Lung microvascular endothelial cell (primary cell): Measurements from ENCODE around the gene VTI1A. TPM values are rescaled to one million over a fixed set of nuclear protein-coding genes. Genes with fewer than 3 reads are reported as not detected.

Experiments used
- DNase-seq, 2 donors: peaks; one replicate each; pipeline versions ENCODE4 v3.0.0 to v3.0.0-alpha.2; 2010; ENCODE audit warnings: low read depth in 2 of 2
- total RNA-seq: library from RNA; depleted of rRNA; stranded (reverse); fragments of >200 nt; gene quantifications from 2 replicates; pipeline ENCODE4 v1.2.1, GENCODE V29; 2014

The VTI1A gene
- total RNA-seq, 1 donor from 2014 or later = 18.8 TPM

DNA sequence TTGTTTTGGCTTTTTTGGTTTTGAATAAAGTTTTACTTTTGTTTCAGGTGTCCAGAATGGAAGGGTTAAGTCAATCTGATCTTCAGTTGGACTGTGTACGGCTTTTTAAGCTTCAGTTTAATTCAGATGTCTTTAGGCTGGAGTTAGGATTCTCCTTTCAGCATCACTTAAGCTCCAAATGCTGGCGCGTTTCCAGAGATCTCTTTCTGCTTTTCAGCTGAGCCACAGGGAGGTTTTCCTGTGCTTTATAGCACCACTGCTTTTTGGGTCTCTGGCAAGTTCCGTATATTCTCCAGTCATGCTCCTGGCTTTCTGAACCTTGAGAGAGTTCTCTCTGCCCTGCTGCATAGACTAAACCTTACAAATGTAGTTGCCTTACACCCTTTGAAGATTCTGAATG is 60.0 kb downstream of the VTI1A start:
- no peak for DNase-seq

DNA sequence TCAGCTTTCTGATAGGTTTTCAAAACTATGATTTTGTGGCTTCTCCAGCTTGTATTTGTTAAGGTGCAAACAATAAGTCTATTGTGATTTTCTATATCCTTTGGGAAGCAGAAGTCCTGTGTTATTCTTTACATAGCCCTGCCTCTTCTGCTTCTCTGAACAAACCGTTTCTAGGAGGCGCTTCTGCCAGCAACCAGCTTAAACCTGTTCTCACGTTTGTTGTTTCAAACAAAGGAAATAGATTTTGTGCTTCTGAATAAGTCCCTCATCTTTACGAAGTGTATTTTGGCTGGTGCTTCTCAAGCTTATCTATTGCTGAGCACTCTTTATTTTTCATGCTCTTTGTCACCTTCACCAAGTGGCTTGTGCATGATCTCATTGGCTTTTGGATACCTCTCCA is 61.0 kb downstream of the VTI1A start:
- no peak for DNase-seq

DNA sequence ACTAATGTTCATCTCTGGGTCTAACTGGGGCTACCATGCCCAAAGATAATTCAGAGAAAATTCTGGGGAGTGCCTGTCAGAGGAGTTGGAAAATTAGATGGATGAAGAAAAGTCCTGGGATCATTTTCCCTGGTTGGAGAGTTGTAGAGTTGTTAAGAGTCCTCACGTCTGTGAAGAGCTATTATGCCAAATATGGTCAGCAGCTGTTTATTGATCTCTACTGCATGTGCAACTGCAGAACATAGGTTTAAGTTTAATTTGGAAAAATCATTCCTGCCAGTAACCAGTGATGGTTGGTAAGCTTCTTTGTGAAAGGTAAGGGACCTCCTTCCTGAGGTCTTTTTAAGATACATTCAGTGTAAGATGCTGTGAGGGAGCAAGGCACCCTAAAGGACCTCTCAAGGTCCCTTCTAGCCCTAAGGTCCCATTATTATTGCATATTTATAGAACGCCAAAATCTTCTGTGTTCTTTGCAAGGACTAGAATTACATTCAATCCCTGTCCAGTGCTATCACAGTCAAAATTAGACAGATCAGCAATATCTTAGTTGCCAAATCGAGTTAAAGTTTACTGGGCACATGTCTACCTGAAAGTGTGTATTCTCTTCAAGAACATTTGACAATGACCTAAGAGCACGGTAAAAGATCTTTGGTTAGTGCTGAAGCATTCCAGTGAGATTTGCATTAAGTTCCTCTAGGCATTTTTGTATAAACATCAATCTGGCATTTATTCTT is 62.7 kb downstream of the VTI1A start:
- no peak for DNase-seq

GRCh38 chr10:112510384-112510783 is 63.4 kb downstream of the VTI1A start:
- DNase-seq = no peak

- DNase-seq = no peak
Observed at GRCh38 chr10:112512294-112512693, 65.3 kb downstream of the VTI1A start.

GRCh38 chr10:112515126-112515525 is 68.1 kb downstream of the VTI1A start:
- no peak for DNase-seq

- peak in 1 of 2 donors; percentile 56 for DNase-seq
Observed at GRCh38 chr10:112515852-112516251, 68.8 kb downstream of the VTI1A start.

GRCh38 chr10:112517451-112517862 is 70.4 kb downstream of the VTI1A start:
- peak; percentile 3 to 25 for DNase-seq

- DNase-seq = no peak
Observed at GRCh38 chr10:112519133-112519761, 72.2 kb downstream of the VTI1A start.

GRCh38 chr10:112520914-112521313 is 73.9 kb downstream of the VTI1A start:
- DNase-seq = no peak

GRCh38 chr10:112524641-112525040 is 77.6 kb downstream of the VTI1A start:
- no peak for DNase-seq

- no peak for DNase-seq
Observed at GRCh38 chr10:112525200-112525599, 78.2 kb downstream of the VTI1A start.

DNA sequence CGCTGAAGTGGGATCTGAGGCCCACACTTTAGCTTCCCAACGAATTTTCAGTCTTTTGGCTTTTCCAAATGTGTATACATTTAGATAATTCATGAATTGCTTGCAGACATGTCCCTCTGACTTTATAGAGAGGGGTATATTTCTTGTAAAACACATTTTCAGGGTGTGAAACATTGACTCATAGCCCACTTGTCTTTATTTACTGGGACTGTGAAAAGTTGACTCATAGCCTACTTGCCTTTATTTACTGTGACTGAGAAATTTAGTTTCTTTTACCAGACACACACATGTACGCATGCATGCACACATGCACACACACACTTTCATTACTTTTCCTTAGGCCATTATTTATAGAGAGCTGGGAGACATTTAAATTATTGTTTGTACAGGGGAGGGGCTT is 79.1 kb downstream of the VTI1A start:
- DNase-seq = no peak

DNA sequence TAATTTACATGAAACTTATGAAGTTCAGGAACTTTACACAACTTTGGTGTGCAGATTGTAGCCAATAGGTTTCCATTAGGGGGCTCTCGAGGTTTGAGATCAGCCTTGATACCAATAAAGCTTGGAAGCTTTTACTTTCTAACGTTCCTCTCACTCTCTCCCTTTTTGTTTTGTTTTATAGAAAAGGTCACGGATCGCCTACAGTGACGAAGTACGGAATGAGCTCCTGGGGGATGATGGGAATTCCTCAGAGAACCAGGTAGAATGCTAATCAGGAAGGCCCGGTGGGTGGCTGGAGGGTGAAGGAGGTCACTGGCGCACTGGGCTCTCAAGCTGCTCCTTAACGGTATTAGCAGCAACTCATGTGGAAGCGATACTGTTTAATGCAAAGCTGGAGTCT is 79.9 kb downstream of the VTI1A start:
- no peak for DNase-seq

DNA sequence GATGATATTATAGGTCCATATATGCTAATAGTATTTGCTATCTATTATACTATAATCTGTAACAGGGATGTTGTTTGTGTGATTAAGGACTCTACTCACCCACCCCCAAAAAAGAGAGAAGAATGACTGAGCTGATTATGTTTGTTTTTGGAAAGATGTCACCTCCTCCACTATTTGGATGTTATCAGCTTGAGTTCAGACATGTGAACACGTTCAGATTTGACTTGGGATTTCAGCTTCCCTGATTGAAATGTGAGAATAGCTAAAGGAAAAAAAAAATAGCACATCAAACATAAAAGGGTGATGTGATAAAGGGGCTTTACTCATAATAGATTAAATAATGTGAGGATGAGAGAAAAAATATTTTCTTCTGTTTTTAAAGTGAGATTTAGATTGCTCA is 81.2 kb downstream of the VTI1A start:
- DNase-seq = no peak

DNA sequence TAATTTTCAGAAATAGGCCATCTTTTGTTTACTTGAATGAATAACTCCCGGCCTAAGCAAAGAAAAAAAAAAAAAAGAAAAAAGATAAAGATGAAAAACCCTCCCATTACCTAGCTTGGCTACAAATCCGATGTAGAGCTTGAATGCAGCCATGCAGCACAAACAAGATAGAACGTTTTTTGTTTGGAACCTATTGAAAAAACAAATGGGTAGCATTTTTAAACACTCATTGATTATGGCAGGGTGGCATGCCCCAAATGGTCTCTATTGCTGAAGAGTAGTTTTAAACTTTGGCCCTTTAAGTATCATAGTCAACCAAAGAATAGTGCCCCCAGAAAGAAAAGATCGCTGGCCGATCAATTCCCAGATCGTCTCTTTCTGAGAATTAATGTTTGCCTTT is 84.4 kb downstream of the VTI1A start:
- no peak for DNase-seq

GRCh38 chr10:112532189-112532588 is 85.2 kb downstream of the VTI1A start:
- DNase-seq = no peak

GRCh38 chr10:112532956-112533355 is 85.9 kb downstream of the VTI1A start:
- DNase-seq = no peak

GRCh38 chr10:112533916-112534315 is 86.9 kb downstream of the VTI1A start:
- DNase-seq = no peak

GRCh38 chr10:112535531-112535951 is 88.5 kb downstream of the VTI1A start:
- no peak for DNase-seq

- DNase-seq = peak in 1 of 2 donors; percentile 33
Observed at GRCh38 chr10:112536663-112537062, 89.6 kb downstream of the VTI1A start.

DNA sequence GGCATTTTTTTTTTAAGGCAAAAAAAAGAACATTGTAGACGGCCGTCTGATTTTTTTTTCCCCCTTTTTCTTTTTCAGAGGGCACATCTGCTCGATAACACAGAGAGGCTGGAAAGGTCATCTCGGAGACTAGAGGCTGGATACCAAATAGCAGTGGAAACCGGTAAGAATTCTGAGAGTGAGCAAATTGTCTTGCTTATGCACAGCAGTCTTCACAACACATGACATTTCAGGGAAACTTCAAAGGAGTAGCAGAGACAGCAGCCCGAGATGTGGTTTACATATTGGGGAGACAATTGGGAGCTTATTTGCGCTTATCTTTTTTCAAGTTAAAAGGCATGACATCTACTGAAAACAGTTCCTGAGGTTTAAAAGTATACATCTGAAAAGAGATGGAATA is 91.2 kb downstream of the VTI1A start:
- no peak for DNase-seq

DNA sequence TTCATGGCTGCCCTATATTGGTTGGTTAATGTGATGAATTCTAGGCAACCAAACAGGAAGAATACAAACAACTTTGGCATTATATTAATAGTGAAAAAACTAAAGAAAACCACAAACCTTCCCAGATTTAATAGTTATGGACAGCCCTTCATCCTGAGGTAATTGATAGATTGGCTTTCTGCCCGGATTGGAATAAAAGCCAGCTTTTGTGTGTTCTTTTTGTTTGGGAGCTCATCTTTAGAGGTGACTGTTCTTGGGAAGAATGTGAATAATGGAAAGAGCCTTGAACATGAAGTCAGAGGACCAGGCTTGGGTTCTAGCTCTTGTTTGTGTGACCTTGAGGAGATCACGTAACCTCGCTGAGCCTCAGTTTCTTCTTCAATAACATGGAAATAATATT is 92.3 kb downstream of the VTI1A start:
- peak in 1 of 2 donors; percentile 33 for DNase-seq
